Activated CD4-positive, alpha-beta T cell treated with anti-CD3 and anti-CD28 coated beads, Interleukin-2, amount 50 U/mL, for 4 hours (primary cell): ENCODE data around the gene WWOX.

Source experiments
- DNase-seq, 2 experiments: peaks; one replicate each; pipeline ENCODE4 v3.0.0-alpha.2; 2020

The WWOX gene

DNA sequence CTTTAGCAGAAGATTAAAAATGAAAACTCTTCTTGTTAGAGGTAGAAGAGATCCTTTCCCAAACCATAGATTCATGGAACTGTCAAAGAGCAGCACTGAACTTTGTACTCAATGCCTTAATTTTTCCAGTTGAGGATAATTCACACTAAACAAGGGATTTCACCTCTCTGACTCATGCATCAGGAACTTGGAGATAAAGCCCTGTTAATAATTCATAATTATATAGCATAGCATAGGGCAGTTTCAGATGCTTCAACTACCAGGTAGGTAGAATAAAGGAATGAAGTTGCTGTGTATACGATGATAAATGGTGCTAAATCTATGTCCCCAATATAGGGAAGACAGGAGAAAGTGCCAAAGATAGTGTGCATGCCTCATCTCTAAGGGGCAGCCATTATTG lies 1050.7 kb downstream of the WWOX start:
- no peak for DNase-seq

DNA sequence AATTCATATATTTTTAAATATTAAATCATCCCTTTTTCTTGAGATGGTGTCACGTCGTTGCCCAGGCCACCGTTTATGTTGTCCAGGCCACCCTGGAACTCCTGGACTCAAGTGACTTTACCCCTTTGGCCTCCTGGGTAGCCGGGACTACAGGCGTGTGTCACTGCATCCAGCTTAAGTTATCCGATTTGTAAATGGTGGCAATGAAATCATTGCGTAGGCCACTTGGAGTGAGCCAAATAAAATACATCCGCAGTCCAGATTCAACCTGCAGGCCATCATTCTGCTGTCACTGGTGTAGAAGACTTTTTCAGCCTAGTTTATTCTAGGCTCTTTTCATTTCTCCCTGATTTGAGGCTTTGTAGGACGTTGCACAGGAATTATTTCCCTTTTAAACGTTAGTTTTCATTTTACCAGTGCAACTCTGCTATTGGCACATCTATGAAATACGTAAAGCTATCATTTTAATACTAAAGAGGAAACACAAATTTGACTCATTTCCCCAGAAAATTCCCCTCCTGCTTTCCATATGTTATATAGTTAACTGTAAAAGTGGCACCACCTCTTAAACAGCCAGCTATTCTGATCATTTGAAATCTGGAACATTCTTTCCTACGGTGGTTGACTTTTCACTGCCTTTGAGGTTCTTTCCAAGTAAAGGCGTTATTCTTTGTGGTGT lies 1051.3 kb downstream of the WWOX start:
- no peak for DNase-seq

DNA sequence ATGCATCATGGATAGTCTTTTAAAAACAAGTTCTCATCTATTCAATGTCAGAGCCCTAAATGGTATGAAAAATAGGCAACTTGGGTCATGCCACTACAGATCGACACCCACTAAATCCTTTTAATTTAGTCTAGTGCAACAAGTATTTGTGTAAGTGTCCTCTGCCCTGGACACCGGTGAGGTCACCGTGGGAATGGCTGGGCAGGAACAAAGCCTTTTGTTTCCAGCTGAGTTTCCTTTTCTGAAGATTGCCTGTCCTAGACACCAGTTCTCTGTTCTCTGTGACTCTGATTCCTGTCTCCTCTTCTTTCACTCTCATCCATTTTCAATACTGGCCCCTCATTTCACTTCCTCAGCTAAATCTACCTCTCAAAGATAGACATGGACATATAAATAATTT lies 1054.6 kb downstream of the WWOX start:
- DNase-seq = no peak

DNA sequence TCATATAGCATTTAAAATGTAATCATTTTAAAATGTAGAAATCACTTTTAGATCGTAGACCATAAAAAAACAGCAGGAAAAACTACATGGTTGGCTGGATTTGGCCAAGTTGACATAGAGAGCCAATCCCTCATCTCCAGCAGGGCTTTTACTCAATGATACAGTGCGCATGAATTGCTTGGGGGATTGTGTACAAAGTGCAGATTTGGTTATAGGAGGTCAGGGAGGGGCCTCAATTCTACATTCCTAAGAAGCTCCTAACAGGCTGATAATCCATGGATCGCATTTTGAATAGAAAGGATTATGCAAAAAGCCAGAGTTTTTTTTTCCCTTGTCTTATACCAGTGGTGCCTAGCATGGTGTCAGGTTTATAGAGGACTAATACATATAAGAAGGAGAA lies 1056.0 kb downstream of the WWOX start:
- DNase-seq = no peak

DNA sequence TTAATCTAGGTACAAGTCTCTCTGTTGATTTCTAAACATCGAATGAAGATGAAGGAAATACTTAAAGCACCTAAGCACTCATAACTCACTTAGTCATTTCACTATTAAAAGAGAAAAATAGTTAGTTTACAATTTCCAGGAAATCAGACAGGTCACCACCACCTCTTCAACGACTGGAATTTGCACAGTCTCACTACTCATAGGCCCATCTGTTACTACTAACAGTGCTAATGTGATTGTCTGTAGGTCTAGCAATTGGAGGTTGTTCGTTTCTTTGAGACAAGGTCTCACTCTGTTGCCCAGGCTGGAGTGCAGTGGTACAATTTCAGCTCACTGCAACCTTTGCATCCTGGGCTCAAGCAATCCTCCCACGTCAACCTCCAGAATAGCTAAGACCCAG lies 1056.5 kb downstream of the WWOX start:
- no peak for DNase-seq

DNA sequence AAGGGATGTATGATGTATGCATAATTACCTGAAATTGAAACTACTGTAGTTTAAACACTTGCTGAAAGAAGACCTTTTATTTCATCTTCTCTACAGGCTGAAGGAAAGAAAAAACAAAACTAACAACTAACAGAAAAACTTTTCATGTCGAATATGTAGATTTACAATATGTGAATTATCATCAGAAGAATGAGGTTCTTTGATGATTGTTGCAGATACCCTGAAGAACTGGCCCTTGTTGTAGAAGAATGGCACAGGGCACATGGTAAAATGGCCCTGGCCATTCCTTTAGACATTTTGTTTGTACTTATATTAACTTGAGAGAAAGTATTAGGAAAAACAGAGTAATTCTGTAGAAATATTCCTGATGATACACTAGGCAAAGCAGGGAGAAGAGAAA lies 1057.3 kb downstream of the WWOX start:
- DNase-seq = no peak

DNA sequence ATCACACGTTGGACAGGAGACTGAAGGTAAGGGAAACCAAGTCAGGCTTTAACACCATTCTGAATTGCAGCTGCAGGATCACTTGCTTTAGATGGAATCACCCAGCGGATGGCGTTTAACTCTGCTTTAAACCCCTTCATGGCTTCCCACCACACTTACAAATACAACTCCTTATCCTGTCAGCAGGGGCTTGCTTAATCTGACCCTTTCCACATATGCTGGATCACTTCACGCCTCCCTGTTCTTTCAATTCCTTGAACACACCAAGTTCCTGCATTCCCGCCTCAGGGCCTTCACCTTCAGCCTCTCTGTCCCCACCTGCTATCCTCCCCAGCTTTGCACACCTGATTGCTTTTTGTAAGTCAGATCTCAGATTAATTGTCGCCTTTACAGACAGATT lies 1058.9 kb downstream of the WWOX start:
- no peak for DNase-seq

DNA sequence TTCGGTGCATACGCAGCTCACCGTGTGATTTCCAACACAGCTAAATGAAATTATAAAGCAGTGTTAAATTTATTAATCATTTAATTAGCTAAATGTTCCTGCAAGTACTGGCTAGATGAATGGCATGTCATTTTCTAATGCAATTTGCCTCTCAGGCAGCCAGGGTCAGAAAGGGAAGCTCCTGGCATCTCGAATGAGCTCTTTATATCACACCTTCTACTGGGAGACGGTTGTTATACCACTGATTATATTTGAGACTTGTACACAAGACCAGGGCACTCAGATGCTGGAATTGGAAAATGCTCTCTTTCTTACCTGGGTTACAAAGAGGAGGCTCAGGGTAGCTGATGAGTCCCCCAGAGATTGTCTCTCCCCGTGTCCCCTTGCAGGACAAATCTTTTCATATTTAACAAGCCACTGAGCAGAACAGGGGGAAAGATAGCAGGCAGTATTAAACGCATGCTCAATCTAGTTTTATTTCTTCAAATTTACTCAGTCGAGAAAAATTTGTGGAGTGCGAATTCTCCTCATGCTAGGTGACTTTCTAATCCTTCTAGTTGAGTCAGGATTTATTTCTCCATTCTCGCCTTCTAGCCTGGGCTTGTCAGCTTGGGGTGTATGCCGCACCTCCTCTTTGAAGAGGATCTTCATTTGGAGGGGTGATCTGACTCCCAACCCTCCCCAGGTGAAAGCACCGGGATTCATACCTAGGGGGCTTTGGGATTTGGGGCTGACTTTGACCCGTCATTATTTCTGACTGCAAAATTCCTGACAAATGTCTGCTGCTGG lies 1060.0 kb downstream of the WWOX start:
- no peak for DNase-seq

DNA sequence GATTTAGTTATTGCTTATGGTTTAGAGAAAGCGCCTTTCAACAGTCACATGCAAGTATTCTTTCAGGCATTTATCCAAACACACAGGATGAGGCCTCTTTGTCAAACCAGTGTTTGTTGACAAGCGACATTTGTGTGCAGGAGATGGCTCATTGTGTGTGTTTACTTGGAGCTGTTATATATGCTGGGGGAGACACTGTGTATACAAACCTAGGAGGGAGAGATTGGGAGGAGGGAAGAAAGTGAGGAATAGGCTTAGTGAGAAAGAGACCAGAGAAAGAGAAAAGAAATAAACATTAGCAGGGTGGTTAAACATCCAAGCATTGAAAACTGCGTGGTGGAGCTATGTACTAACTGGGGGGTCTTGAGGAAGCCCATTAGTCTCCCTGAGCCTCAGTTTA lies 1063.5 kb downstream of the WWOX start:
- DNase-seq = no peak

DNA sequence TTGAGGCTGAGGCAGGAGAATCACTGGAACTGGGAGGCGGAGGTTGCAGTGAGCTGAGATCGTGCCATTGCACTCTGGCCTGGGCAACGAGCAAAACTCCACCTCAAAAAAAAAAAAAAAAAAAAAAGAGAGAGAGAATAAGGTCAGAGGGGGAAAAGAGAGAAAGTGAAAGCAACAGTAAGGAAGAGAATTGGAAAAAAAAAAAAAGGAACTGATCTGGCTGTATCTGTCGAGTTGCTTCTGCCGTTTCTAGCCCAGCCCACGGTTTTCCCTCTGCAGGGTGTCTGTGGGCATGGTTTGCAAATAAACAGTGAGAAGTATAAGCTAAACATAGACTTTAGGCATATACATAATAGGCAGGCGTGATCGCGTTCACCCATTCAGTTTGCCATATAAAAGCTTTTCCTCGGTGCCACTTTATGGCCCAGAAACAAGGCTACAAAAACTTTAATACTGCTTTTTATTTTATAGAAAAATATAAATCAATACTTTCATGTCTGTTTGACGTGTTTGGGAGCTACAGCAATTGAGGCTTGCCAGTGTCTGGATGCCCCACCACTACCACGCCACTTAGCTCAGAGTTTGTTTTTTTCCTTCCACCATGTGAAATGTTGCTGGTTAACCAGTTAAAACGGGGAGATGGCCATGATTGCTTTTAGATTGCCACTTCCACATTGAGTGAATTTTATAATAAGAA lies 1064.4 kb downstream of the WWOX start:
- DNase-seq = no peak

DNA sequence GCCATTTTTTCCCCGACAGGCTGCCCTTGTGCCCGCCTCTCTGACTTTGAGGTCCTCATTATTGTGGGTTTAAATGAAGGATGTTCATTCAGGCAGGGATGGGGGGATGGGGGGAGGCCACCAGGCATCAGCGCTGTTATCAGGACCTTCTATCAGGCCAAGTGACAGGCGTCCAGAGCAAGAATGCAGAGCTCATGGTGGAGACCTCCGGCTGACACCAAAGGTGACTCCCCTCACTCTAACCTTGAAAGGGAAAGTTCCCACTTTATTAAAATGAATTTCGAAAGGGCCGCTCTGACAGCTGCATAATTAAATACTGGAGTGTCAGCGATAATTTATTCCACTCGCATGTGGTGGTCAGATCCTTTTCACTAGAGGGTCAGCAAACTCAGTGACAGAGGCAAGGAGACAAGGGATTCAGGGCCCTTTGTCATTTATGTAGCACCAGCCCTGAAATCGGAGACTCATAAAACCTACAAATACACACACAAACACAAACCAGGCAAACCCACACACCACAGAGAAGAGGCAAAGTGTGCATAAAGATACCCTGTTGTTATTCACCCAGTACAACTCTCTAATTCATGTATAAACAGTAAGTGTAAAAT lies 1065.0 kb downstream of the WWOX start:
- no peak for DNase-seq

DNA sequence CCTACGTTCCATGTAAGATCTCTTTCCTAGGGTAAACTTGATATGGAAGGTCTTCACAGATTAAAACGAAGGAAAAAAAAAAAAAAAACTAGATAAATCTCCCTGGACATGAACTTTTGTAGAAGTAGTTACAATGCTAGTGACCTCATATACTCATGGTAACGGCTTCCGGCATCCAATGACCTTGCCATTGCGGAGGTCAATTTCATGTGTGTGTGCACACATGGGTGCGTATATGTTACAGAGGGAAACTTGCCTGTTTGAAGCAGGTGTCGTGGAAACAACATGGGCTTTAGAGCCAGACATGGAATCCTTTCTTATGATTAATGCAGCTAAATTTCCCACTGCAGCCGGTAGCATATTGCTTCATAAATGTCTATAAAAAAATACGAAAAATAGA lies 1065.6 kb downstream of the WWOX start:
- no peak for DNase-seq

DNA sequence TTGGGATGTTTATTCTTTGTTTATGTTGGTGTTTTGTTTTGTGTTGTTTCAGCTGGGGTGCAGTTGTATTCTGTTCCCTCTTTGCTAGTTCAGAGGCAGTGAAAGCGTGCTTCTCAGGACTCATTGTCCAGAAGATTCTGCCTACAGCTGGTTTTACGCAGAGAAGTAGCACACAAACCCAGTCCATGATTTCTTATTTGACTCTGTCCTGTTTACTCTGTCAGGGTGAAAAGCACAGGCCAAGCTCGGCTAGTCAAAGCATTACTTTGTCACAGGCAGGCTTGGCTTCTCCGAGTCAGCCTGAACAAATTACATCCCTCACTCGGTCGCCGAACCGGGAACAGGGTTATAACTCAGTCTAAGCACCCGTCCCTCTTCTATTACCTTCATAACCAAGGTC lies 1066.1 kb downstream of the WWOX start:
- no peak for DNase-seq

DNA sequence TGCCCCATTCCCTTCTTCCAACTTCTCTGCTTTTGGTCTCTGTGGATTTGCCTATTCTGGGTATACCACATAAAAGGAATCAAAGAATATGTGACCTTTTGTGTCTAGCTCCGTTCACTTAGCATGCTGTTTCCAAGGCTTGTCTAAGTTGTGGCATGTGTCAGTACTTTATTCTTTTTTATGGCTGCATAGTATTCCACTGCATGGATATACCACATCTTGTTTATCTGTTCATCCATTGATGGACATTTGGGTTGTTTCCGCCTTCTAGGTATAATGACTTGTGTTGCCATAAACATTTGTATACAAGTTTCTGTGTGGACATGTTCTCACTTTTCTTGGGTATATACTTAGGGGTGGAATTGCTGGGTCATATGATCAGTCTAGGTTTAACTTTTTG lies 1068.4 kb downstream of the WWOX start:
- no peak for DNase-seq

DNA sequence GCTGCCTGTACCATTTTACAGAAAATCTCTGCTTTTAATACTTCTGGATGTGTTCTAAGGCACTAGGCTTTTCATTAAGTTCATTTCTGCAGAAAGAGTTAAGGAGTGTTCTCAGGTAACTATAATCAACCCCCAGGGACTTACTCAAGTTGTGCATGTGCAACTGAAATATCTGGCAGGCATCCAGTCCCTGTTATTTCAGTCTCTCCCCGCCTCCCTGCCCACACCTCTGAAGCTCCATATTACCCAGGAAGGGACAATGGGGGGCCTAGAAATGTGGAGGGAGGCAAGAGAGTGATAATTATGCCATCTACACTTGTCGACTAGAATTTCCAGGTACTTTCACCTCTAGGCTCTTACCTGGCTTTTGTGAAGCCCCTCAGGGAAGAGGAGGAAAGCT lies 1068.9 kb downstream of the WWOX start:
- no peak for DNase-seq

DNA sequence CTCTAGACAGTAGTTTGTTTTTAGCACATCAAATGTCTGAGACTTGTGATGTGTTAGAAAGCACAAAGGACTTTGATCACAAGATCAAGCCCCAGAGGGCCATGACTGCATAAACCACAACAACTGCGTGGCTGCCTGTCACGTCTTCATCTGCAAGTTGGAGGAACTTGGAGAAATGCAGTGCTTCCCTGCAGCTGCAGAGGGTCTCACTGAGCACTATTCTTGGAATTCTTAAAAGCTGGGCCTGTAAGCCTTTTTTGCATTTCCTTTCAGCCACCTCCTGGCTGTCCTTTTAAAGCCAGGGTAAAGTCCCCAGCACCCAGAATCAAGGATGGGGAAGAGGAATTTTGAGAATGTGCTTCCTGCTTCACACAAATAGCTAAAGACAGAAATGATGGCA lies 1069.8 kb downstream of the WWOX start:
- DNase-seq = no peak

DNA sequence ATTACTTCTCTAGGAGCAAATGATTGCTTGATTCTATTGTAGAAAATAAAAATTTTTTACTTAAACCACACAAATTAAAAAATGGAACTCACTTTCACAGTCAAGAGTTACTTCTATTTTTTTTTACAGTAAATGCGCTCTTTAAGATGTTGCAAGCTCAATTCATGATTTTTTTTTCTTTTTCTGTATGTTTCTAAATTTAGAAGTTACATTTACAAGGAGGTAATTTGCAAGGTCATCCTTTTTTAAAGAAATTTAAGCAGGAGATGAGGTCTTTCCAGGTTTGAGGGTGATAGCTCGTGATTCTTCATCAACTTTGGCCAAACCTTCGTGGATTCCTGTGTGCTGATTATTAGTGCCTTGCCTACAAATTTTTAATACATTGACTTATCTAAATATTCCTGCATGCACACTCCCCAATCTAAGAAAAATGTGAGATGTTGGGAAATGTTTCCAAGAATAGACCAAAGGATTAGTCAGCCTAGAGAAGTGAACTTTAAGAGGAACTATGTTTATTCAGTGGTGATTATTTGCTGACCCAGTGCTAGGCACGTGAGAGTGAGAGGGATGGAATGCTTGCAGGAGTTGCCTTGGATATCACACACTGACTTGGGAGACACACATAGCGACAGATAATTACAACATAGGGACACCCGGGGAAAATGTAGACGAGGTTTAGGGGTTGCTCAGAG lies 1071.2 kb downstream of the WWOX start:
- DNase-seq = no peak

DNA sequence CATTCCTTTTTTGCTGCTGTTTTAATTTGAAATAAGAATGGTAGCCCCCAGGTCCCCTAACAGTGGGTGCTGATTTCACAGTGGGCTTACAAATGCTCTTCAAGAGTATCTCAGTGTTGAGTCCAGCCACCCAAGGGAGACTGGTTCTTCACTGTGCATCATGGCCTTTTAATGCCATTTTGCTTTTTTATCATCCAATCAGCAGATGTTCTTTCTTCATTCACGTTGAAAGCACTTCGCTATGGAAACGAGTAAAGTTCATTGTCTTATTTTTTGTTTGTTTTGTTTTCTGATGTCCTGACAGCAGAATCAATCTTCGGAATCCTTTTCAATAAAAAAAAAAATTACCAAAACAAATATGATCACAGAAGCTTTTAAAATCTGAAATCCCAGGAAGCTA lies 1072.0 kb downstream of the WWOX start:
- DNase-seq = no peak

DNA sequence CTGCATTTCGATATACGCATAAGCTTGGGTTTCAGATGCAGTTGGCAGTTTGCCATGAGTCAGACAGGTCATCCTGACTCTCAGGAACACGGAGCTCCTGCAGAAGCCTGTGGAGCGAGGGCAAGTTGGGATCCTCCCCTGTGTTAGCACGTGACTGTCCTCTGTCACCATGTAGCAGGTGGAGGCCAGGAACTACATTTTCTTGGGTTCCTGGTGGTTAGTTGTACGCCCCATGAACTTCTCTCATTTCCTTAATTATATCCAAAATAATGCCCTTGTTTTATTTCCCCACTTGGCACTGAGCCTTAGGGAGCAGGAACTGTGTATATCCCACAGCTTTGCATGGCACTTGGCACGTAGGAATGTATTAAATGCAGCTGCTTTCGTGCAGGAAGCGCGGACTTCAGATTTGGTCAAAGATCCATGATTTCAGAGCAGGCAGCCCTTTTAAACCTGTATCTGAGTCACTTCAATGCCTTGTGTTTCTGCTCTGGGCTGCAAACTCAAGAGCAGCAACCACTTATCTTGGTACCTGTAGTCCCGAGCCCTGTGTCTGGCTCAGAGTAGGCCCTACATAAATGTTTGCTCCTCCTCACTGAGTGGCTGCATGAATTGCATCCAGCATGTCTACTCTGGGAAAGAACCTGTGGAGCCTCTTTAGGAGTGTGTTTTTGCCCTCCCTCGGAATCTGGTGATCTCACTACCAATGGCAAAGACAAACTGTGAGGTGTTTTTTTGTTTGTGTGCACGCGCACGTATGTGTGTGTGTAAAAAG lies 1072.7 kb downstream of the WWOX start:
- no peak for DNase-seq

DNA sequence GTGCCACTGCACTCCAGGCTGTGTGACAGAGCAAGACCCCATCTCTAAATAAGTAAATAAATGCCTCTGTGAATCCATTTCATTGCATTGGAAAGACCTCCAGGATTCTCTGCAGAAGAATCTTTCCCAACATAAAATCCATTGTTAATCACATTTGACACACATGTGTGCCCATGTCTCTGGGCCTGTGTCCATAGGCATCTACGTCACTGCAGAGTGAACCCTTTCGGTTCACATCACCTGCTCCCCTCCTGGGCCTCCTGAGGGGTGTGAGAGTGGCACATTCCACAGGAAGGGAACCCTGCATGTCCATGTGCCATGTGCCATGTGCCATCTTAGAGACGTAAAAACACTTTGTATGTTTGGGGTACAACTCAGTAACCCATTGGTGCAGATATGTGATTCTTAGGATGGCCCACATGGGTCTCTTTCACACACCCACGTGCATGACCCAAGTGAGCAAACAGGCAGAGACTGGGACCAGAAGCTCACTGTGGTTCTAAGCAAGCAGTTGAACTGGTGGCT lies 1073.6 kb downstream of the WWOX start:
- DNase-seq = no peak

DNA sequence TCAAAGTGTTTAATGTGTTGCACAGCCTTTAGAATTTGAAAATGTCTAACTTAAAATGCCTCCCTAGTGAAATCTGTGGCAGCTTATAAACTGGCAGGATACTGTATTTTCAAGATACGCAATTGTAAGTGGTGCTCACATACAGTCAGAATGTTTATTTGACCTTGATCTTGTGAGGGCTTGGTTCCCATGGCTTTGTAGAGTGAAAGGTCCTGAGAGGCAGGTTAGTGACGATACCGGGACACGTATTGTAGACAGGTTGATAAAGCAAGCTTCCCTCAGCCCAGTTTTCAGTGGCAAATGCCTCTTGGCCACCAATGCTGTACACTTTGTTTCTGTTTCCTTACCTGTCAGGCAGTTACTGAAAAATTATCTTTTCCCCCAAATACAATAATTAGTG lies 1074.5 kb downstream of the WWOX start:
- DNase-seq = no peak
